SKM-1 (cell line): Measurements from ENCODE around the gene FAM53B.

Experiments used
- DNase-seq: peaks from one replicate; lab custom pipeline; 2025; ENCODE audit not compliant: unreplicated experiment; lab: John Stamatoyannopoulos, UW

FAM53B gene

DNA sequence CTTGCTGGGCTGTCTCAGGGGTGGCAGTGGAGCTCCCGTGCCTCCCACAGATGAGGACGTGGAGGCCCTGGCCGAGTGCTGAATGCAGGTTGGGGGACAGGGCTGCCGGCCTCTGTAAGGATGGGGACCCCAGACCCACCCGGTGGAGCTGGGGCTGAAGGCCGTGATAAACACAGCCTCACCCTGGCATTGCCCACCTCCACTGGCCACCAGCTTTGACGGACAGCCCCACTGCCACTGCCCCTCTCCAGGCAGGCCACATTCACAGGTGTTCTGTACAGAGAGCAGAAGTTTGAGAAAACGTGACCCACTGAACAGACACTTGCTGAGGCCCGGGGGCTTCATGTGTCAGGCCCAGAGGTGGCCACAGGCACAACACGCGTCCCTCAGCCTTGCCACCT, 156.4 kb downstream of the FAM53B start:
- no peak for DNase-seq

GRCh38 chr10:124586142-124586541, 158.0 kb downstream of the FAM53B start:
- DNase-seq: no peak

DNA sequence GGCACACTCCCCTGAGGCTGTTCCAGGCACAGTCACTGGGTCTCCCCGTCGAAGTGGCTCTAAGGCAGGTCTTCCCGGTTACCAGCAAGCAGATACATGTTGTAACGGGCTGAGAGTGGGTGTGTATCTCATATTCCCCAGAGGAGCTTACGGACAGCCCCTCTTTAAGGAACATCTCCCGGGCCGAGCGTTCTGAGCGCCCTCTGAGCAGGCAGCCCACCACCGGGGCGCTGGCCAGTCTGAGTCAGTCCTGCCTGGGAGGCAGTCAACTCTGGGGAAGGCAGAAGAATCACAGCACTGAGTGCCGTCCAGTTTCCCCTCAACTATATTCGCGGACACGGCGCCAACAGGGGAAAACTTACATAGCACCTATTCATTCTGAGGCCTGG, 165.2 kb downstream of the FAM53B start:
- no peak for DNase-seq

DNA sequence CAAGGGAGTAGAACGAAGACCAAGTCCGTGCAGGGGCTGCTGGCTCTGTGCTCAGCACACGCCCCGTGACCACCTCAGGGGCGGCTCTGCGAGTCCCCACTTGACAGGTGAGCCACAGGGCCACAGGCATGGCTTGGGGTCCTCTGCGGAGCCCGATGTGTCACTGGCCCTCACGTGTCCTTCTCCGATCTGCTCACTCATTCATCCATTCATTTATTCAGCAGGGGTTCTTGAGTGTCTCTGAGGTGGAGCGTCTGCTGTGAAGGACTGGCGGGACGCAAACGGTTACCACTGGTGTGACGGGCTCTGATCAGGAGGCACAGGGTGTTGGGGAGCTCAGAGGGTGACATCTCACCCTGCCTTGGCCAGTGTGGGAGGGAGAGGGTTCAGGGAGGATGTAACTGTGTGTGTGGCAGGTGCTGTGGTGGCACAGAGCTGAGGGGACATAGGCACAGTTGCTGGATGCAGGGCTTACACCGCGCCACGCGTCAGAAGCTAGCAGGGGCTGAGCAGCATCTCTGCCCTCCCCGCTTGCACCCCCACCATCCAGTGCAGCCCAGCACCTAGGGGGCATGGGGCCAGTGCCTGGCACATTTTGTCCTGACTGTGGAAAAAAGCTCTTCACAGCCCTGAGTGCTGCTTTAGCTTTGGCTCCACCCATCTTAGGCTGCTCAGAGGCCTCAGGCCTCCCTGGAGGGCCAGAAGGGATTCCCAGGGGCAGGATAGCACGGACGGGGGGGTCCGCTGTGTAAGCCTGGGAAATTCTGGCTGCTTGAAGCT, 165.8 kb downstream of the FAM53B start:
- DNase-seq: no peak

DNA sequence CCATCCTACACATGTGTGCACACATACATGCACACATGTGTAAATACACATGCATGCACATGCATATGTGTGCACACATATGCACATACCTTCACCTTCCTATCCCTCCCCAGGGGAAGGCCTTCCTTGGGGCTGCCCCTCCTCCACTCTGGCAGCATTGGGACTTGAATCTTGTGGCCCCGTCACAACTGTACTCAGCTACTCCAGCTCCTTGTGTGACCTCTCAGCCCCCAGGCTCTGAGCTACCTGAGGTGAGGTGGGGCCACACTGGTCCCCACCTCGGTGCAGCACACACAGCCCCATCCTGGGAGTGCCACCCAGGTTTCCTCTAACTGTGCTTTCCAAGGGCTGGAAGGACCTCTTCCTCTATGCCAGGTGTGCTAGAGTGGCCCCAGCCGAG, 166.5 kb downstream of the FAM53B start:
- no peak for DNase-seq

DNA sequence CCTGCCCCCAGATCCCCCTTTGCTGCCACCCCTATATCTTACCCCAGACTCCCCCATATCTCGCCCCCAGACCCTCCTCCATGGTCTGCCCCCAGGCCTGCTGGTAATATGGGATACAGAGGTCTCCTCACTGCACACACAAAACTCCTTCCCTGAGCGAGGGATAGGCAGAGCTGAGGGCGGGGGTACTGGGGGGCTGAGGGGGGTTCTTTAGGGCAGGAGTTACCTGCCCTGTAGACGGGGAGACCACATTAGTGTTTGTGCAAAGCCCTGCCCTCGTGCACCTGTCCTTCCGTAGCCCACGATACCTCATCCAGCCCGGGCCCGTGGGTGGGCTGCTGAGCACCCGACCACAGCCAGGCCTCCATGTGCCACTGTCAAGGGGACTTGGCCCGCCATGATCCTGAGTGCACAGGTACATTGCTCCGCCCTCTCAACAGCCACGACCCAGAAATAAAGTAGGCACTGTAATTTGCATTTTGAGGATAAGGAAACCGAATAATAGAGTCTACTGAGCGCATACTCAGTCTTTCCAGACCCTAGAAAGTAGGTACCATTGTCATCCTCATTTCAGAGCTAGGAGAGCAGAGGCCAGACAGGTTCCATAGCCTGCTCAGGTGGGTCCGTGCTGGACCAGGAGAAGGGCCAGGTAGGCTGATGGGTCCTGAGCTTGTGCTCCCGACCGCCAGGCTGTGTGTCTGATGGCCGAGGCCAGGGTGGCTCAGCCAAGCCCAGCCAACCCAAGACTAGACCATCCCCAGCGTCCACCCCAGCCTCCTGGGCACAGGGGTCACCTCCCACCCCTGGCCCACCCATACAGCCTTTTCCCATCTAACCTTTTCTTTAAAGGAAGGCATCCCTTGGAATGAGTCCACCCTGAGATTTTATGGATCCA, 167.4 kb downstream of the FAM53B start:
- DNase-seq: no peak

DNA sequence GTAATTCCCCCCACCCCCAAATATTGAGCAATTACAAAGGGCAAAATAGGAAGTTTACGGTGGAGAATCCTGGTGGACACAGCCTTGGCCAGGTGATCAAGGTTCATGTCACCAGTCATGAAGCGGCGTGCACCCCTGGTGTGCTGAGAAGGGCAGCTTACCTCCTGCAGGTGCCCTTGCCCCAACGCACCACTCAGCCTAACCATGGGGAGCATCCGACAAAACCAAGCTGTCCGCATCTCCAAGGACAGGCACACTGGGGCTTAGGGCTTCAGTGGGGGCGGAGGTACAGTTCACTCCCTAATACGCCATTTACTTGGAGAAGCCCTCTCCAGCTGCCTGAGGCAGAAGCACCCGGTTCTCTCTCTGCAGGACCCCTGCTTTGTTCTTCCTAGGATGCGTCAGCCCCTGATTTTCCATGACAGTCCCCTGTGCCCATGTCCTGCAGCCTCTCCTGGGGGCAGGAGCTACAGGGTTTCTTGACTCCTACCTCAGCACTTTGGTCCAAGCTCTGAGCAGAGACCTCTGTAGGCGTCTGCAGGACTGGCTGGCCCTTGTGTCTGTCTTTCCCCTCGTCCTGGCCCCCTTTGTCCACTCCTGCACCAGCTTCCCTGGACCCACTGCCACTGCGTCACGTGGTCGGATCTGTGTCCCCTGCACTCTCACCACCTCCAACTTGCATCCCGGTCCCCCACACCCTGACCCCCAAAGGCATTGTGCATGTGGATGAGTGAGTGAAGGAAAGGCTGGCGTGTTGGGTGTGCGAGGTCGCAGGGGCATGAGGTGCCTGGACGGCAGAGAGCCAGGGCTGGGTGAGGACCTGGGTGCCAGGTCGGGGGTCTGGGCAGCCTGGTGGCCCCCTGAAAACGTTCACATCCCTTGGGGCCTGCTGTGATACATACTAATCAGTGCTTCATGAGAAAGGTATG, 168.8 kb downstream of the FAM53B start:
- DNase-seq: no peak

DNA sequence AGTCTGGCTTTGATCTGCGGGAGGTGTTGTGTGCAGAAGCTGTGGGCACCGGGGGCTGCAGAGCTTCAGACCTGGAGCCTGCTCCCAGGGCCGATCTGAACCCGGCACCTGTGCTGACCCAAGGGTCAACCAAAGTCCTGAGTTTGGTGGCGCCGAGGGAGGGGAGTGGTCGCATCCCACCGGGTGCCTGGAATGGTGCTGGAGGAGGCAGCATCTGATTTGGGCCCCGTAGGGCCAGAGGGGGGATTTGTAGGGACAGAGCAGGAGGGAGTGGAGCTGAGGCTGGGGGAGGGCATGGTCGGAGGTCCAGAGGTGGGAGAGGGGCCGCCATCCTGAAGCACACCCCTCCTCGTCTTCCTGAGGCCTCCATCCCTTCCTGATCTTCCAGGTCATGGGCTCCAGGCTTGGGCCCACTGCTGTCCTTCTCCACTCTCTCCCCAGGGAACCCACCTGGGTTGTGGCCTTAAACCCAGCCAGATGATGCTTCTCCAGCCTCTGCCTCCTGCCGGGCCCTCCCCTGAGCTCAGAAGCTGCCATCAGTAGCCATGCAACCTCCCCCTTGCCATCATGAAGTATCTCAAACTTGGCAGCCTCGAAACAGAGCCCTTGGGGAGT, 169.6 kb downstream of the FAM53B start:
- DNase-seq: no peak

DNA sequence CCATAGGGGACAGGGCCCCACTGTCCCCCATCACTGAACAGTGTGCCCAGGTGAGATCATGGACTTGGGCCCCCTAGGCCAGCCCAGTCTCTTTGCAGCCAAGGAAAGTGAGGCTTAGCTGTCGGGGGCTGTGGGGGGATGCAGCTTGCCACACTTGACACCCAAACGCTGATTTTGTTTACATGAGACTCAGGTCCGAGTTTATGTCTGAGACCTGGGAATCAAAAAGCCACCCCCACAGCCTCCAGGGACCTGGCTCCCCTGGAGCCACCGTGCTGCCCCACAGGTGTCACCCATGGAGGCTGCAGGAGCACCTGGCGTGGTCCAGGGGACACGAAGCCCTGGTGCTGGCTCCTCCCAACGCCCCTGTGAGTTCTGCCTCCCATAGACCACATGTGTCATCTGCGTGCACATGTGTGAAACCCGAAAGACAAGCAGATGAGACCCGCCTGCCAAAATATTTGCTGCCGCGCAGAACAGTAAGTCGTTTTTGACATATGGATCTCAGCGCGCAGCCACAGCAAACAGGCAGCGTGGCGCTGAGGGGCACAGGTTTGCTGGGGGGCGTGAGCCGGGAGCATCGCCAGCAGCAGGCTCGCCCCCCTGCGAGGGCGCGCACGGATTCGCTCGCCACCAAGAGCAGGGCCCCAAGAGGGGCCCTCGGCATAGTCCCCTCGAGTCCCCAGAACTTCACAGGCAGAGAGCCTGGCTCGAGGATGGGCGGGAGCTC, 170.3 kb downstream of the FAM53B start:
- no peak for DNase-seq

DNA sequence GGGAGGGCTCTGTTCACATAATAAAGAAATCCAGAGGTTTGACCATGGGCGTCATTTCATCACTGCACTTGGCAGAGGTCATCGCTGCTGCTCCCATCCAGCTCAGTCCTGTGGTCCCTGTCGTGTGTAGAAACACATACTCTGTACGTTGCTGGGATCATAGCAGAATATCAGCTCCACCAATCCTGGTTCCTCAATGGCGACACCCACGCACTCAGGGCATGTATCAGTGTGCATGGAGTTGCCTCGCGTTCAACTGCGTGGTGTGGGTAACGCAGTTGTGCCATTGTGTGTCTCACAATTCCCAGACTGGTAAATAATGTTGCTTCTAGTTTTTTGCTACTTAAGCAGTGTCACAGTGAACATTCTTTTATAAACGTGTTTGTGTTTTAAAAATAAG, 171.4 kb downstream of the FAM53B start:
- no peak for DNase-seq

- no peak for DNase-seq
Measured at GRCh38 chr10:124570646-124571045, 173.5 kb downstream of the FAM53B start.

DNA sequence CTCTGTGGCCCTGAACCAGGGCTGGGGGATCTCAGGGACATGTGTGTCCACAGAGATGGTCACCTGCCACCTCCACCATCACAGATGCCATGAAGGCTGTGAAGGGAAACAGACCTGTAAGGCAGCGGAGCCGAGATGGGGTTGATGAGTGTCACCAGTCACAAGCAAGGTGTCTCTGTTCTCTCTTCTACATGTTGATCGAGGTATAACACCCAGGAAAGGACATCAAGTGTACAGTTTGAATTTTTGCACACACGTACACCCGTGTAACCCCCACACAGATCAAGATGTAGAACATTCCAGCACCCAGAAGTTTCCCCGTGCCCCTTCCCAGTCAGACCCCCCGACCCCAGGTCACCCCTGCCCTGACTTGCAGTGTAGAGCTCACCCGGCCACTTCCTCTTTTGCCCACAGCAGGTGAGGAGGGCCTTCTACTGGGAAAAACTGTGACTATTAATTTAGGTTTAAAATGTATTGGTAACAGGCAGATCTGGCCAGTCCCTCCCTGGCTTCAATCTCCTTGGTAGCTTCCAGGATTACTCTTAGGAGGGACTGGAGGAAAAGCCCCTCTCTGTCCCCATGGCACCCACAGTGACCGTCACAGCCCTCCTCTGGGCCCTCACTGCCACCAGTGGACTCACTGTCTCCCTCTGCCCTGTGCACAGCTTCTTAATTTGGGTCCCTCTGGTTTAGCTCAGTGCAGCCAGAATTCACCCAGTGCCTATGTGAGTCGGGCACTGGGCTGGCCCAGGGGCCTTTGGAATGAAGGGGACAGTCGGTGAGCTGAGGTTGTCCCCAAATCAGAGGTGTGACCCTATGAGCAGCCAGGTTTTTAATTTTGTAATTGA, 174.3 kb downstream of the FAM53B start:
- no peak for DNase-seq
